Kidney glomerular epithelial cell (primary cell): ENCODE measurements around the gene MYMK.
"Not testable (repeated sequence)": the region's sequence is repeated elsewhere in the genome, so short reads cannot be mapped to it uniquely, and the experiment has no call there.

Source experiments
- DNase-seq: peaks from one replicate; lab custom pipeline; 2025; lab: John Stamatoyannopoulos, UW

The MYMK gene

GRCh38 chr9:133524679-133525228, at the start of gene MYMK:
Gene MYMK (minus strand): TSS chr9:133524959. CDS start chr9:133524844, 115 bp downstream.
- no peak for DNase-seq

GRCh38 chr9:133573791-133574515, 49.2 kb upstream of the MYMK start:
- DNase-seq: no peak

- DNase-seq: no peak
These were observed 48.1 kb upstream of the MYMK start for GRCh38 chr9:133572821-133573361.

GRCh38 chr9:133571896-133572595, 47.3 kb upstream of the MYMK start:
- no peak for DNase-seq

GRCh38 chr9:133571391-133571890, 46.7 kb upstream of the MYMK start:
- no peak for DNase-seq

- DNase-seq: no peak
These were observed 45.9 kb upstream of the MYMK start for GRCh38 chr9:133570691-133571080.

- no peak for DNase-seq
These were observed 45.3 kb upstream of the MYMK start for GRCh38 chr9:133569891-133570690.

- DNase-seq: no peak
These were observed 44.5 kb upstream of the MYMK start for GRCh38 chr9:133569121-133569785.

GRCh38 chr9:133568186-133568585, 43.4 kb upstream of the MYMK start:
- DNase-seq: no peak

GRCh38 chr9:133566817-133567216, 42.1 kb upstream of the MYMK start:
- no peak for DNase-seq

- no peak for DNase-seq
These were observed 41.6 kb upstream of the MYMK start for GRCh38 chr9:133566382-133566781.

GRCh38 chr9:133564451-133565116, 39.8 kb upstream of the MYMK start:
- no peak for DNase-seq

- not testable (repeated sequence) for DNase-seq
These were observed 39.1 kb upstream of the MYMK start for GRCh38 chr9:133563814-133564213.

GRCh38 chr9:133563291-133563796, 38.6 kb upstream of the MYMK start:
- DNase-seq: no peak

GRCh38 chr9:133562611-133563290, 38.0 kb upstream of the MYMK start:
- no peak for DNase-seq

- DNase-seq: no peak
These were observed 37.3 kb upstream of the MYMK start for GRCh38 chr9:133561976-133562554.

GRCh38 chr9:133560944-133561343, 36.2 kb upstream of the MYMK start:
- no peak for DNase-seq

GRCh38 chr9:133560311-133560710, 35.6 kb upstream of the MYMK start:
- DNase-seq: no peak
